Hypothalamus (tissue), 51 donors: ENCODE measurements around the gene SLC4A3.

Source experiments
- DNase-seq, 51 donors: peaks; one replicate each; lab custom pipeline; 2025; lab: John Stamatoyannopoulos, UW

Gene SLC4A3

GRCh38 chr2:219611866-219612576, 15.4 kb upstream of the SLC4A3 start:
- DNase-seq: no peak

GRCh38 chr2:219612577-219613286, 14.7 kb upstream of the SLC4A3 start:
- no peak for DNase-seq

DNA sequence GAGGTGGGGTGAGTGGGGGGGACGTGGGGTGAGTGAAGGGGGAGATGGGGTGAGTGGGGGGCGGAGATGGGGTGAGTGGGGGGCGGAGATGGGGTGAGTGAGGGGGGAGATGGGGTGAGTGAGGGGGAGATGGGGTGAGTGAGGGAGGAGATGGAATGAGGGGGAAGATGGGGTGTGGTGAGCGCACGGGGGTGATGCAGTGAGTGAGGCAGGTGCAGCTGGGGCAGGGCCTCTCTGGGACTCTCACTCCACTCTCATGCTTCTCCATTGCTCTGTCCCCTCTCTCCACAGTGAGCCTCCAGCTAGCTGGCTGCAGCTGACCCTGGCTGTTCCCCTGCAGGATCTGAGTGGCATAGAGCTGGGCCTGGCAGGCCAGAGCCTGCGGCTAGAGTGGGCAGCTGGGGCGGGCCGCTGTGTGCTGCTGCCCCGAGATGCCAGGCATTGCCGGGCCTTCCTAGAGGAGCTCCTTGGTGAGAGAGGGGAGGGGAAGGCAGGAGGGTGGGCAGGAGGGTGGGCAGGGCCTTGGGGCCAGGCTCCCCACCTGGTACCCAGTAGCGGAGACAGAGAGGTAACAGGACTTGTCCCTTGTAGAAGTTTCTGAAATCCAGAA, 13.9 kb upstream of the SLC4A3 start:
- no peak for DNase-seq

GRCh38 chr2:219614076-219614860, 13.2 kb upstream of the SLC4A3 start:
- no peak for DNase-seq

GRCh38 chr2:219615036-219615435, 12.4 kb upstream of the SLC4A3 start:
- no peak for DNase-seq

- DNase-seq: no peak
Measured at GRCh38 chr2:219615894-219616293, 11.5 kb upstream of the SLC4A3 start.

DNA sequence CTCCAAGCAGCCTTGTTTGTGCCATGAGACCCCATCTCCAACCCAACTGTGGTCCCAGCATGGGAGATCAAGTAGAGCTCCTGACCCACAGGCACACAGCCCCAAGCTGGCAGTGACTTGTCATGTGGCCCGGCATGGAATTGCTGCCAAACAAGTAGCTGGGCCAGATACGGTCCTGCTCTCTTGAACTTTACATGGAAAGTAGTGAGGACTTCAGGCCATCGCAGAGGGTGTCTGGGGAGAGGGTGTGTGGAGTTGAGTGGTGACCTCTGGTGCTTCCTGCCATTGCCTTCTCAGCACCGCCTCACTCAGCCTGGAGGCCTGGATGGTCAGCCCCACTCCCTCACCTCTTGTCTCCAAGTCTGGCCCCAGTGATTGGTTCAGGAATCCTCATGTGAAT, 10.9 kb upstream of the SLC4A3 start:
- DNase-seq: no peak

- DNase-seq: no peak
Measured at GRCh38 chr2:219618733-219619122, 8.7 kb upstream of the SLC4A3 start.

GRCh38 chr2:219619235-219619634, 8.2 kb upstream of the SLC4A3 start:
- DNase-seq: no peak

DNA sequence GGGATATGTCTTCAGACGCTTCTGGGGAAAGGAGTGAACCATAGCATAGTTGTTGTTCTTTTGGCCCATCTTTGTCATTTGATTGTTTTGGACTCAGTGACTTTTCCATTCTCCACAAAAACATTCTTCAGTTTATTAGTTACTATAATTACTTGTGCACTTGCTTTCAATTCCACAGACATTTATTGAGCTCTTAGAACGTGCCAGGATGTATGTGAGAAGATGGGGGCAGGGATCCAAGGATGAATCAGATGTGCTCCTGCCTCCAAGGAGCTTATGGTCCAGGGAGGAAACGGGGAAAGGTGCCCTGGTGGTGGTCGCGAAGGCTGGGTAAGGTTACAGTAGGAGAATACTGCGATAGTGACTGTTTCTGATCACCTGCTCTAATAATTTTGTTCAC, 6.9 kb upstream of the SLC4A3 start:
- no peak for DNase-seq

DNA sequence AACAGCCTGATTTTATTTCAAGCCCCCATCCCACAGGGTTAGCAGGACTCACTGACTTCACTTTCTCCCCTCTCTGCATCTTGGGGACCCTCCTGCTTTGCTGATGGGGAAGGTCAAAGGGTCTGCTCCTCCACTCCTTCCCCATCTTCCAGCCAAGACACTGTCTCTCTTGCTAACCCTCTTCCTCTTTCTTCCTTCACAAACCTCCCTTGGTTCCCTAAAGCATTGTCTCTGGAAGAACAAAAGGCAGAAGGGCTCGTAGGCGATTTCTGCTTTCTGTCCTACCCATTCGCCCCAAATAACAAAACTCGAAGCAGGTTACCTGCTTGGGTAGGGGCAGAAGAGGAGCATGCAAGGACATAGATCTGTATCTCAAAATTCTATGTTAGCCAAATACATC, 5.5 kb upstream of the SLC4A3 start:
- no peak for DNase-seq

- no peak for DNase-seq
Measured at GRCh38 chr2:219622472-219622871, 5.0 kb upstream of the SLC4A3 start.

DNA sequence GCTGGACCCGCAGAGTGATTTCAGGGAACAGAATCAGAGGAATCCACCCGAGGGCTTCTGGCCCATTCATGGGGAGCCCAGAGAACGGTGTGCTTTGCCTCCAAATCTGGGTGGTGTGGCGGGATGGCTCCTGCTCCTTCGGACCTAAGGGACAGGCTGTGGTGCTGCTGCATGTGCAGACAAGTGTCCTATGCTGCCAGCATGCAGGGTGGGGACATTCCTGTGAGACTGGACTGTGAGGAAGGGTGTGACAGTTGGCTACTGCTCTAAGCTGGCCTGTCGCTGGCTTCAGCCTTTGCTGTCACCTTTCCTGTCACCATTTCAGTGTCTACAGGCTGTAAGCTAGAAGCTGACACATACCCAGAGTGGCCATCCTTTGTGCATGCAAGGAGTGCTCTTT, 2.9 kb upstream of the SLC4A3 start:
- no peak for DNase-seq

GRCh38 chr2:219625179-219625578, 2.3 kb upstream of the SLC4A3 start:
- DNase-seq: no peak

DNA sequence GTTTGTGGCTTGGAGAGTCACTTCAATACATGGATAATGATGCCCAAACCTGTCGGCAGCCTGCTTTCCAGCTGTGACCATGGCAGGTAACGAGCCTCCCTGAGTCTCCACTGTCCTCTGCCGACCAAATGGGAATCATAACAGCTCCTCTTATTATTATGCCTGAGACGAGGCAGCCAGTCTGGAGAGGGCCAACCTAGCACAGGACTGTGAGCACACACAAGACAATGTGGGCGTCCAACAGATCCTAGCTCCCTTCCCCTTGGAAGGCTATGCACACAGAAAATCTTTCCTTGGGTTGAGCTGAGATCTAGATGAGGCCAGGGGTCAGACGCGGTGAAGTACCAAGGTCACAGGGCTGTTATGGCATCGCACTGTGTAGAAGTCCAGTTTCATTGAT, 890 bp upstream of the SLC4A3 start:
- no peak for DNase-seq

DNA sequence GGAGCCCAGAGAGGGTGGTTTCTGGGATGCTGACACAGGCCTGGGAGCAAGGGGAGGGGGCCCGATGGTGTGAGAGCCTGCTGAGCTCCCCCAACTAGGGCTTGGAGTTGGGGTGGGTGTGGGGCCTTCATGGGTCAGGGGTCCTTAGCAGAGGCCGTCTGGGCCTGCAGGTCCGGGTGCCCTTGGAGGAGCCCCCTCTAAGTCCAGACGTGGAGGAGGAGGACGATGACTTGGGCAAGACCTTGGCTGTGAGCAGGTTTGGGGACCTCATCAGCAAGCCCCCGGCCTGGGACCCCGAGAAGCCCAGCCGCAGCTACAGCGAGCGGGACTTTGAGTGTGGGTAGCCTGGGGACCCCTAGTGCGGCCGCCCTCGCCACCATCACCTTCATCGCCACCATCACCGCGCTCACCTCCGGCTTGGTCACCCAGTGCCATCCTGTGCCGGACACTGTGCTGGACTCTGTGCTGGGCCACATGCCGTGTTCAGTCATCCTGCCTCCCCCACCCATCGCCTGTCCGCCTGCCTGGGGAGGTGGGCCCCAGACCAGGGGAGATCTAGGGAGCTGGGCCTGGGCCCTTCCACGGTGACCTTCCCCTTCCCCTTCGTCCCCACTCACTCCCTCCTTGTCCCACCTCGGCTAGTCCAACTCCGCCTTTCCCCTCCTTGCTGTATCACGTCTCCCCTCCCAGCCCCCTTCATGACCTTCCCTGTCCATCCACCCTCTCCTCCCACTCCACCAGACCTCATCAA, 980 bp downstream of the SLC4A3 start:
- no peak for DNase-seq

- DNase-seq: no peak
Measured at GRCh38 chr2:219628986-219629901, 1.8 kb downstream of the SLC4A3 start.

DNA sequence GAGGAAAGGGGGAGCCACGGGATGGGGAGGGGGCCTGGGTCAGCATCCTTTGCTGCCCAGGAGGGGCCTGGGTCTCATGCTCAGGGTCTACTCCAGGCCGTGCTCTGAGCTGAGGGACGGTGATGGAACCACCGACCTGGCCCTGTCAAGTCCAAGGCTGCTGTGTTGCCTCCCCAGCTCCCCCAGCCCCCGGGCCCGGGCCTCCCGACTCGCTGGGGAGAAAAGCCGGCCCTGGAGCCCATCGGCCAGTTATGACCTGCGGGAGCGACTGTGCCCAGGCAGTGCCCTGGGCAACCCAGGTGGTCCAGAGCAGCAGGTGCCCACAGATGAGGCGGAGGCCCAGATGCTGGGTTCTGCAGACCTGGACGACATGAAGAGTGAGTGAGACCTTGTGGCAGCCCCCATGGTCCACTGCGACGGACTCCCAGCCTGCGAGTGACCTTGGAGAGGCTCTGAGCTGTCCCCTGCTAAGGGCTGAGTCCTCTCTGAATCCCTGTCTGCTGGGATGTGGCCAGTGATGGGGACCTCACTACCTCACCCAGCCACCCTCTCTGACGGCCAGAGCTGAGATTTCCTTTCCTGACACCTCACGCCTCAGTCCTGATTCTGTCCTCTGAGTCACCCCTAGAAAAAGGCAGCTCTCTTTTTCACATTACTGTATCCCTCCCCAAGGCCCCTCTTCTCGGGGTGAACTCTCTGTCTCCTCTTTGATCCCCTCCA, 2.7 kb downstream of the SLC4A3 start:
- no peak for DNase-seq
